Measurements from ENCODE around the gene CHL1.

CHL1 gene

GRCh38 chr3:217099-217813, 20.7 kb downstream of the CHL1 start:
- no peak overlapping the region for H3K4me3 ChIP-seq (ENCODE audit: low read depth, low read length)
- no peak for TF ChIP-seq CTCF (conservative IDR thresholded peaks at IDR 0.05; ENCODE audit: low read depth, low read length)
- no peak for DNase-seq (ENCODE audit: low read depth)

DNA sequence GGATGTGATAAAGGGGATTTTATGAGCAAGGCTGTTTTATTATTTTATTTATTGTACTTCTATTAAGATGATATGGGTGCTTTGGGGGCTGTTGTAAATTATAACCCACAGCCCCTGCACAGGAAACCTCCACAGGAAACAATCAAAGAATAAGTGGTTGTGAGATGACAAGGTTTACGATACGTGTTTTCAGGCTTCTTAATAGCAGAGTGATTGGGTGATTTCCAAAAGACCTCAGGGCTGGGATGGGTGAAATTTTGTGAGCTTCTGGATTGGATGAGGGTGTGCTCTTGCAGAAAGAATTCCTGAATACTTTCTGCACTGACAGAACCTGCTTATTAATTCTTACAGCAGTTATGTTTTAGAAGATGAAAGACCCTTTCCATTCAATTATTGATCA, 21.4 kb downstream of the CHL1 start:
- no peak for DNase-seq (ENCODE audit: low read depth)
- no peak for TF ChIP-seq CTCF (conservative IDR thresholded peaks at IDR 0.05; ENCODE audit: low read depth, low read length)
- no peak overlapping the region for H3K4me3 ChIP-seq (ENCODE audit: low read depth, low read length)

DNA sequence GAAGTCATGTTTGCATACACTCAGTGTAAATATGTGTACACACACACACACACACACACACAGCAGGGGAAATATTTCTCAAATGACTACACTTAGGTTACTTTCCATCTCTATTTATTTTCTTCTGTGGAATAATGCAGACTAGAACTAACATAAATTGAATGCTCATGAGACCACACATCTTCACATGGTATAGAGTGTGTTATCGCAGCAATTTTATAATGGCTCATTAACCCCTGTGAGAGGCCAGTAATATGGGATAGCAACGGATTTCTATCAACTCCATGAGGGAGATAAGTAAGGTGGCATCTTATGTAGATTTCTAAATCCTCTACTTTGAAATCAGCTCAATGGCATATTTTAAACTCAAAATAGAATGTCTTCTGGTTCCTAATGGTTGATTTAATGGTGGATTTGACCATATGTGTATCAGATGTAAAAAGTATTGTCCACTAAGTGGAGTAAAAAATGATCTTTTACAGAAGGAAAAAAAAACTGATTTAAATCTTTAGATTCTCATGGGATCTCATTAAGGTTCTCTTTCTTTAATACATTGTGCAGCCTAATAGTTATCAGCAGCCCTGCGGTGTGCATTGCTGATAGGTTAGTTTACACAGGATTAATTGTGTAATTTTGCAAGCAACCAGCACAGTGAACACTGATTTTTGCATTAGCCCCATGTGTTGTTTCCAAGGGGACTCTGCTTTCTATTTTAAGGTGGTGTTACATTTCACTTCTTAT, 32.0 kb downstream of the CHL1 start:
- TF ChIP-seq CTCF (conservative IDR thresholded peaks at IDR 0.05; ENCODE audit: low read depth, low read length), result no peak
- DNase-seq (ENCODE audit: low read depth), result no peak

DNA sequence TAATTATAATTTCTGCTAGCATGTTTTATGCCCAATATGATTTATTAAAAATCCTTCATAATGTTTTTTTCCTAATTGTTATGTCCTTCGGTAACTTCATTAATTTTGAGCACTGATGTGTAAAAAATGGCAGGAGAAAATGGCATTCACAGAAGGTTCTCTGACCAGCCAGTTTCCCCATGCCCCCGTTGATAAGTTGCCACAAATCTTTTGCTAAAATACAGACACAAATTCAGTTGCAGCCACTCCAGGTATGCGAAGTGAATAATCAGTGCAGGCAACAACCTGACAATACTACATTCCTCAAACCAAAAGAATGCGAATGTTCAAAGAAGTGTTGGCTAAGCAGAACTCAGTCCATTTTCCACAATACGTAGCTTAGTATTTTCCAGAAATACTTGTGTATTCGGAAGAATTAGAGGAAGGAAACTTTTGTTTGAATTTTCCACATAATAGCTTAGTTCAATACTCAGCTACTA, 32.7 kb downstream of the CHL1 start:
- no peak for TF ChIP-seq CTCF (conservative IDR thresholded peaks at IDR 0.05; ENCODE audit: low read depth, low read length)
- no peak overlapping the region for H3K4me3 ChIP-seq (ENCODE audit: low read depth, low read length)
- DNase-seq (ENCODE audit: low read depth), result peak; percentile 1

More for the DNA sequence above, 32.0 kb downstream of the CHL1 start:
- no peak overlapping the region for H3K4me3 ChIP-seq (ENCODE audit: low read depth, low read length)

DNA sequence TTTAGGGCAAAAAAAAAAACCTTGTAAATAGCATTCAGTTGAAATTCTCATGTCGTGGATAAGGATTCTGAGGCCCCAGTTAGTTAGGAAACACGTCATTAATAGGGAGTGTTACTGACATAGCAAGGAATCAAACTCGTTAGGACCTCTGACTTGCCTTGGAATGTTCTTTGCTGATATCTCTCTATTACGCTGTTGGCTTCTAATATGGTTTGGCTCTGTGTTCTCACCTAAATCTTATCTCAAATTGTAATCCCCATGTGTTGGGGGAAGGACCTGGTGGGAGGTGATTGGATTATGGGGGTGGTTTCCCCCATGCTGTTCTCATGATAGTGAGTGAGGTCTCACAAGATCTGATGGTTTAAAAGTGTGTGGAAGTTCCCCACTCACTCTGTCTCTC, 40.3 kb downstream of the CHL1 start:
- H3K4me3 ChIP-seq (ENCODE audit: low read depth, low read length), result no peak overlapping the region
- TF ChIP-seq CTCF (conservative IDR thresholded peaks at IDR 0.05; ENCODE audit: low read depth, low read length), result no peak
- DNase-seq (ENCODE audit: low read depth), result no peak

DNA sequence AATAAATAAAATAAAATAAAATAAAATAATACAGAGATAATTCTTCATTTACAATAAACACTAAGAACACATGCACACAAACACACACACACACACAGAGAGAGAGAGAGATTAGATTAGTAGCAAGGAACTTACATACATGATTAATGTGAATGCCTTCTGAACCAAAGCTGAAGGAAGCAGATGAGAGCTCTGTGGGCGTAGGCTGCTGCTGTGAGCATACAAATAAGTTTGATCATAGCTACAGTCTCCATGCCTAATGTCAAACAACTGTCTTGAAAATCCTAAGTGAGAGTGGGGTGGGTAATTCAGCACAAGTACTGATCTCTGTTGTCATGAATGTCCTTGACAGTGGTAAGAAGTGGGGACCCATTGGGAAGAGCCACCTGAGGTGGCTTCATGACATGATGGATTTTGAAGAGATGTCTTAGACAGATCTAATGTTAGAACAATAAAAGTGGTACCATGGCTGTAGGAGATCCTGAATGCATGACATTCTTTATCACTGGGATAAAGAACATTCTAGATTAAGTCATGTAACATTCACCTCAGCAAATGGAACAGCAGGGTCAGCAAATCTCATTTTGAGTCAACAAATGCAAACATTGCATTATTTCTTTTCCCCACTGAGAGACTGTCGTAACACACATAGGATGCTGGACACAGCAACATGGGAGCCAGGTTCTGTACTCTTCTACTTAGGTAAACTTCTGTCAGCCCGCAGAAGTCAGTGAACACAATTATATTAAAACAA, 46.2 kb downstream of the CHL1 start:
- peak; percentile 1 for DNase-seq (ENCODE audit: low read depth)
- TF ChIP-seq CTCF (conservative IDR thresholded peaks at IDR 0.05; ENCODE audit: low read depth, low read length), result no peak
- H3K4me3 ChIP-seq (ENCODE audit: low read depth, low read length), result no peak overlapping the region

All from choroid plexus epithelial cell (primary cell).